Vagina (tissue), 2 donors: ENCODE measurements around the gene ANXA3.

Experiments used
- POLR2A ChIP-seq, 2 donors: fragments of 450-650 bp; IDR thresholded peaks; one replicate each; pipeline ENCODE4 v1.6.1; 2017; ENCODE audit warnings: antibody characterized with exemption in 2 of 2, mild to moderate bottlenecking in 2 of 2, moderate library complexity in 2 of 2
- TF ChIP-seq, protein P1 (sequence below), 3 experiments: fragments of 450-650 bp in 2 of 3; fragments of 200-600 bp in 1 of 3; sonication (generic) in 1 of 3; IDR thresholded peaks; one replicate each; pipeline ENCODE4 v1.5.1; 2017 to 2019; ENCODE audit warnings: antibody characterized with exemption in 3 of 3, mild to moderate bottlenecking in 2 of 3, moderate library complexity in 2 of 3

DNA sequence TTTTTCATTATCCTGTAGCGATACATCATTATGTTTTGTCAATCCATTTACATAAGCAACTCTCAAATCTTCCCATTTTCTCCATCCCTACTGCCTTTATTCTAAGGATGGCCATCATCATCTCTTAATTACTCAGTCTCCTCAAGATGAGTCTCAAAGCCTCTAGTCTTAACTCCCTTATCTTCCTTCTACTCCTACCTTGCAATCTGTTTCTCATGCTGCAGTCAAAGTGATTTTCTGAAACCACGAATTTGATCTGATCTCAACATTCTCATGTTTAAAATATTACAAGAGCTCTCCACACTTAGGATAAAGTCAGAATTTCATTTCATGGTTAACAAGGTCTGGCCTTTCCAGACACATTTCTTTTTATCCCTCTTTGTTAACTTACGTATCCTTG, 51.8 kb downstream of the ANXA3 start:
- no peak for TF ChIP-seq POLR2A (IDR thresholded peaks at IDR 0.05)
- TF ChIP-seq, protein P1, sequence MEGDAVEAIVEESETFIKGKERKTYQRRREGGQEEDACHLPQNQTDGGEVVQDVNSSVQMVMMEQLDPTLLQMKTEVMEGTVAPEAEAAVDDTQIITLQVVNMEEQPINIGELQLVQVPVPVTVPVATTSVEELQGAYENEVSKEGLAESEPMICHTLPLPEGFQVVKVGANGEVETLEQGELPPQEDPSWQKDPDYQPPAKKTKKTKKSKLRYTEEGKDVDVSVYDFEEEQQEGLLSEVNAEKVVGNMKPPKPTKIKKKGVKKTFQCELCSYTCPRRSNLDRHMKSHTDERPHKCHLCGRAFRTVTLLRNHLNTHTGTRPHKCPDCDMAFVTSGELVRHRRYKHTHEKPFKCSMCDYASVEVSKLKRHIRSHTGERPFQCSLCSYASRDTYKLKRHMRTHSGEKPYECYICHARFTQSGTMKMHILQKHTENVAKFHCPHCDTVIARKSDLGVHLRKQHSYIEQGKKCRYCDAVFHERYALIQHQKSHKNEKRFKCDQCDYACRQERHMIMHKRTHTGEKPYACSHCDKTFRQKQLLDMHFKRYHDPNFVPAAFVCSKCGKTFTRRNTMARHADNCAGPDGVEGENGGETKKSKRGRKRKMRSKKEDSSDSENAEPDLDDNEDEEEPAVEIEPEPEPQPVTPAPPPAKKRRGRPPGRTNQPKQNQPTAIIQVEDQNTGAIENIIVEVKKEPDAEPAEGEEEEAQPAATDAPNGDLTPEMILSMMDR (IDR thresholded peaks at IDR 0.05), result no peak
